Caco-2 (cell line): Measurements from ENCODE around the gene CFAP52. TPM values are rescaled to one million over a fixed set of nuclear protein-coding genes. Genes with fewer than 3 reads are reported as not detected.
"Not testable (repeated sequence)": the region's sequence is repeated elsewhere in the genome, so short reads cannot be mapped to it uniquely, and the experiment has no call there.

Experiments used
- BruUV-seq: library from RNA; stranded (reverse); fragments of 400-500 nt; replicated peaks from 2 replicates; lab custom pipeline; 2021; lab: Mats Ljungman, UMichigan
- CTCF ChIA-PET: fragments of 300-600 bp; sonication (Branson Sonifier 250); formaldehyde crosslinking; loops from one replicate; lab custom pipeline; 2022; ENCODE audit warnings: antibody characterized with exemption; lab: Charles Lee
- POLR2A ChIA-PET: fragments of 300-600 bp; sonication (Branson Sonifier 250); formaldehyde crosslinking; loops from one replicate; lab custom pipeline; 2022; ENCODE audit warnings: antibody characterized with exemption; lab: Charles Lee
- DNase-seq, 2 experiments: peaks; one replicate each; pipeline versions ENCODE4 v3.0.0 to v3.0.0-alpha.2; 2020 to 2022
- H3K27me3 ChIP-seq: replicated peaks from 2 replicates; pipeline ENCODE4 v1.6.0; 2011; ENCODE audit warnings: low read length; ENCODE audit not compliant: control insufficient read depth, insufficient read depth
- H3K36me3 ChIP-seq: 2 replicates; pipeline ENCODE4 v1.5.1; 2011; ENCODE audit warnings: low read length; ENCODE audit not compliant: control insufficient read depth, insufficient read depth
- H3K4me1 ChIP-seq: fragments of 250-450 bp; sonication (Bioruptor Pico); 2 replicates; pipeline ENCODE4 v1.5.1; 2020; ENCODE audit warnings: mild to moderate bottlenecking
- H3K4me3 ChIP-seq: 2 replicates; pipeline ENCODE4 v1.5.1; 2011; ENCODE audit warnings: low read depth, mild to moderate bottlenecking, control low read depth, low read length
- H3K9me3 ChIP-seq: fragments of 250-450 bp; sonication (Bioruptor Pico); 2 replicates; pipeline ENCODE4 v1.5.1; 2020; ENCODE audit warnings: mild to moderate bottlenecking, moderate library complexity
- H3K27ac Mint-ChIP-seq: one replicate; pipeline ENCODE4 v1.8.0; 2022; ENCODE audit warnings: mixed read lengths; ENCODE audit not compliant: unreplicated experiment
- H3K27me3 Mint-ChIP-seq: one replicate; pipeline ENCODE4 v1.8.0; 2022; ENCODE audit warnings: mixed read lengths; ENCODE audit not compliant: insufficient read depth, unreplicated experiment
- H3K36me3 Mint-ChIP-seq: one replicate; pipeline ENCODE4 v1.8.0; 2022; ENCODE audit warnings: mild to moderate bottlenecking, mixed read lengths; ENCODE audit not compliant: insufficient read depth, unreplicated experiment
- H3K4me1 Mint-ChIP-seq: one replicate; pipeline ENCODE4 v1.8.0; 2022; ENCODE audit warnings: low read depth, mixed read lengths; ENCODE audit not compliant: unreplicated experiment
- H3K4me3 Mint-ChIP-seq: one replicate; pipeline ENCODE4 v1.8.0; 2022; ENCODE audit warnings: mild to moderate bottlenecking, moderate library complexity, mixed read lengths; ENCODE audit not compliant: unreplicated experiment
- H3K9me3 Mint-ChIP-seq: one replicate; pipeline ENCODE4 v1.8.0; 2022; ENCODE audit warnings: mixed read lengths; ENCODE audit not compliant: unreplicated experiment
- intact Hi-C: fragments of 100-400 bp; cut with micrococcal nuclease; formaldehyde crosslinking; loops from one replicate; pipeline ENCODE4 v1.10.0; 2022; ENCODE audit not compliant: unreplicated experiment
- total RNA-seq: library from RNA; stranded (reverse); gene quantifications from 2 replicates; pipeline ENCODE4 v1.2.3, GENCODE V29; 2022
- TF ChIP-seq, protein P1 (sequence below), 2 experiments: fragments of 200-600 bp in 1 of 2; IDR thresholded peaks; 1 replicate in 1 of 2; 2 replicates in 1 of 2; pipeline versions ENCODE4 v1.5.1 to v1.8.0; 2011 to 2022; ENCODE audit warnings: antibody characterized with exemption in 1 of 2, control low read depth in 1 of 2, inconsistent platforms in 1 of 2, low read depth in 1 of 2, low read length in 1 of 2, mild to moderate bottlenecking in 1 of 2, moderate library complexity in 1 of 2; ENCODE audit not compliant: insufficient read depth in 1 of 2, severe bottlenecking in 1 of 2, unreplicated experiment in 1 of 2

The CFAP52 gene
- total RNA-seq, 1 experiment from 2014 or later: not detected

DNA sequence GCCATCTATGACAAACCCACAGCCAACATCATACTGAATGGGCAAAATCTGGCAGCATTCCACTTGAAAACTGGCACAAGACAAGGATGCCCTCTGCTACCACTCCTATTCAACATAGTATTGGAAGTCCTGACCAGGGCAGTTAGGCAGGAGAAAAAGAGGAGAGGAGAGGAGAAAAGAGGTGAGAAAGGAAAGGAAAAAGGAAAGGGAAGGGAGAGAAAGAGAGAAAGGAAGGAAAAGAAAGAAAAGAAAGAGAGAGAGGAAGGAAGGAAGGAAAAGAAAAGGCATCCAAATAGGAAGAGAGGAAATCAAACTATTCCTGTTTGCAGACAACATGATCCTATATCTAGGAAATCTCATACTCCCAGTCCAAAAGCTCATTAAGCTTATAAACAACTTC is 12.3 kb upstream of the CFAP52 start:
- ChIA-PET CTCF (no interaction called here), POLR2A (no interaction called here)
- no peak for DNase-seq
- Histone ChIP-seq H3K36me3 (no peaks in the 10 kb centered on the region), H3K4me1 (no peaks in the 10 kb centered on the region), H3K4me3 (no peak overlapping the region), H3K9me3 (no peaks in the 10 kb centered on the region), H3K27me3 (no peaks in the 10 kb centered on the region)
- Mint-ChIP-seq H3K4me3 (no peak overlapping the region), H3K36me3 (no peaks in the 10 kb centered on the region), H3K27me3 (no peaks in the 10 kb centered on the region), H3K4me1 (no peaks in the 10 kb centered on the region), H3K27ac (peak overlapping the region; percentile 47), H3K9me3 (no peaks in the 10 kb centered on the region)
- TF ChIP-seq, protein P1, sequence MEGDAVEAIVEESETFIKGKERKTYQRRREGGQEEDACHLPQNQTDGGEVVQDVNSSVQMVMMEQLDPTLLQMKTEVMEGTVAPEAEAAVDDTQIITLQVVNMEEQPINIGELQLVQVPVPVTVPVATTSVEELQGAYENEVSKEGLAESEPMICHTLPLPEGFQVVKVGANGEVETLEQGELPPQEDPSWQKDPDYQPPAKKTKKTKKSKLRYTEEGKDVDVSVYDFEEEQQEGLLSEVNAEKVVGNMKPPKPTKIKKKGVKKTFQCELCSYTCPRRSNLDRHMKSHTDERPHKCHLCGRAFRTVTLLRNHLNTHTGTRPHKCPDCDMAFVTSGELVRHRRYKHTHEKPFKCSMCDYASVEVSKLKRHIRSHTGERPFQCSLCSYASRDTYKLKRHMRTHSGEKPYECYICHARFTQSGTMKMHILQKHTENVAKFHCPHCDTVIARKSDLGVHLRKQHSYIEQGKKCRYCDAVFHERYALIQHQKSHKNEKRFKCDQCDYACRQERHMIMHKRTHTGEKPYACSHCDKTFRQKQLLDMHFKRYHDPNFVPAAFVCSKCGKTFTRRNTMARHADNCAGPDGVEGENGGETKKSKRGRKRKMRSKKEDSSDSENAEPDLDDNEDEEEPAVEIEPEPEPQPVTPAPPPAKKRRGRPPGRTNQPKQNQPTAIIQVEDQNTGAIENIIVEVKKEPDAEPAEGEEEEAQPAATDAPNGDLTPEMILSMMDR (IDR thresholded peaks at IDR 0.05; ENCODE audit: insufficient read depth in 1 of 2, low read depth in 1 of 2, low read length in 1 of 2, severe bottlenecking in 1 of 2, unreplicated experiment in 1 of 2): no peak
- no TSS peak for BruUV-seq
- intact Hi-C loops: no loop called here

DNA sequence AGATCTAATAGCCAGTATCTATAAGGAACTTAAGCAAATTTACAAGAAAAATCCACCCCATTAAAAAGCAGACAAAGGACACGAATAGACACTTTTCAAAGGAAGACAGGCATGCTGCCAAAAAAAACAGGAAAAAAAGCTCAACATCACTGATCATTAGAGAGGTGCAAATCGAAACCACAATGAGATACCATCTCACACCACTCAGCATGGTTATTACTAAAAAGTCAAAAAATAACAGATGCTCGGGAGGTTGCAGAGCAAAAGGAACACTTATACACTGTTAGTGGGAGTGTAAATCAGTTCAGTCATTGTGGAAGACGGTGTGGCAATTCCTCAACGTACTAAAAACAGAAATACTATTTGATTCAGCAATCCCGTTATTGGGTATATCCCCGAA is 10.4 kb upstream of the CFAP52 start:
- H3K4me3 Mint-ChIP-seq: no peak overlapping the region
- no TSS peak for BruUV-seq
- TF ChIP-seq, protein P1 (IDR thresholded peaks at IDR 0.05; ENCODE audit: insufficient read depth in 1 of 2, low read depth in 1 of 2, low read length in 1 of 2, severe bottlenecking in 1 of 2, unreplicated experiment in 1 of 2): no peak
- Histone ChIP-seq H3K9me3 (no peaks in the 10 kb centered on the region), H3K4me3 (no peak overlapping the region), H3K27me3 (no peaks in the 10 kb centered on the region), H3K4me1 (no peaks in the 10 kb centered on the region), H3K36me3 (no peaks in the 10 kb centered on the region)
- H3K27me3 Mint-ChIP-seq: no peaks in the 10 kb centered on the region
- no peak overlapping the region for H3K27ac Mint-ChIP-seq
- CTCF ChIA-PET: no interaction called here
- POLR2A ChIA-PET: no interaction called here
- intact Hi-C loops: no loop called here
- H3K4me1 Mint-ChIP-seq: no peaks in the 10 kb centered on the region
- no peaks in the 10 kb centered on the region for H3K36me3 Mint-ChIP-seq
- no peaks in the 10 kb centered on the region for H3K9me3 Mint-ChIP-seq
- DNase-seq: no peak

DNA sequence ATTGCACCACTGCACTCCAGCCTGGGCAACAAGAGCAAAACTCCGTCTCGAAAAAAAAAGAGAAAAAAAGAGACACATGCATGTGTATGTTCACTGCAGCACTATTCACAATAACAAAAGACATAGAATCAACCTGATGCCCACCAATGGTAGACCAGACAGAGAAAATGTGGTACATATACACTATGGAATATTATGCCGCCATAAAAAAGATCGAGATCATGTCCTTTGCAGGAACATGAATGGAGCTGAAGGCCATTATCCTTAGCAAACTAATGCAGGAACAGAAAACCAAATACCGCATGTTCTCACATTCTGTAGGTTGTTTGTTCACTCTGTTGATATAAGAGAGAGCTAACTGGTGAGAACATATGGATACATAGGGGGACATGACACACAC is 9.7 kb upstream of the CFAP52 start:
- H3K9me3 Mint-ChIP-seq, DNase-seq, H3K36me3 ChIP-seq, H3K9me3 ChIP-seq, BruUV-seq, intact Hi-C loops, H3K4me1 ChIP-seq, H3K36me3 Mint-ChIP-seq, POLR2A ChIA-PET, H3K4me1 Mint-ChIP-seq, H3K27me3 Mint-ChIP-seq, CTCF ChIA-PET, H3K4me3 Mint-ChIP-seq, H3K4me3 ChIP-seq, H3K27me3 ChIP-seq, H3K27ac Mint-ChIP-seq: not testable (repeated sequence)

DNA sequence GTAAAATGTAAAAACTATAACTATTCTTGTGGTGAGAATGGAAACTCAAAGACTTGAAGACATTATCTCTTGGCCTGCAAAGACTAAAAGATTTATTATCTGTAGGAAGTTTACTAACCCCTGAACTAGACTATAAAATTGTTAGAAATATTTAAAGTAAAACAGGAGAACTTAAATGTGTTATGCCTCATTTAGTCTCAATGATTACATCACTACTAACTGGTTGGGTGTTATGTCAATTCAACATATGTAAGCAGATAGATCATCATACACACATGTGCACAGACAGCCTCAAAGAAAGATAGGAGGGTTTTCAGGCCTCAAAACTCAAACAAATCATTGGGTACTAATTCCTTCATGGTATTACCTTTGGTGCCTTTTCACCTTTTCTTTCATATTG is 8.4 kb upstream of the CFAP52 start:
- Histone ChIP-seq H3K36me3 (no peaks in the 10 kb centered on the region), H3K27me3 (no peaks in the 10 kb centered on the region), H3K4me3 (no peak overlapping the region), H3K9me3 (no peaks in the 10 kb centered on the region), H3K4me1 (no peaks in the 10 kb centered on the region)
- ChIA-PET CTCF (no interaction called here), POLR2A (no interaction called here)
- H3K27ac Mint-ChIP-seq: no peak overlapping the region
- DNase-seq: no peak
- intact Hi-C loops: no loop called here
- H3K4me1 Mint-ChIP-seq: no peaks in the 10 kb centered on the region
- no peak overlapping the region for H3K4me3 Mint-ChIP-seq
- TF ChIP-seq, protein P1 (IDR thresholded peaks at IDR 0.05; ENCODE audit: insufficient read depth in 1 of 2, low read depth in 1 of 2, low read length in 1 of 2, severe bottlenecking in 1 of 2, unreplicated experiment in 1 of 2): no peak
- H3K36me3 Mint-ChIP-seq: no peaks in the 10 kb centered on the region
- no peaks in the 10 kb centered on the region for H3K9me3 Mint-ChIP-seq
- no TSS peak for BruUV-seq
- no peaks in the 10 kb centered on the region for H3K27me3 Mint-ChIP-seq
